NCI-H2107 treated with DMSO at 0.1 percent for 48 hours (cell line): ENCODE data around the gene SLC6A8.

ENCODE experiments used
- DNase-seq: peaks from one replicate; lab custom pipeline; 2025; ENCODE audit not compliant: unreplicated experiment; lab: John Stamatoyannopoulos, UW

The SLC6A8 gene

DNA sequence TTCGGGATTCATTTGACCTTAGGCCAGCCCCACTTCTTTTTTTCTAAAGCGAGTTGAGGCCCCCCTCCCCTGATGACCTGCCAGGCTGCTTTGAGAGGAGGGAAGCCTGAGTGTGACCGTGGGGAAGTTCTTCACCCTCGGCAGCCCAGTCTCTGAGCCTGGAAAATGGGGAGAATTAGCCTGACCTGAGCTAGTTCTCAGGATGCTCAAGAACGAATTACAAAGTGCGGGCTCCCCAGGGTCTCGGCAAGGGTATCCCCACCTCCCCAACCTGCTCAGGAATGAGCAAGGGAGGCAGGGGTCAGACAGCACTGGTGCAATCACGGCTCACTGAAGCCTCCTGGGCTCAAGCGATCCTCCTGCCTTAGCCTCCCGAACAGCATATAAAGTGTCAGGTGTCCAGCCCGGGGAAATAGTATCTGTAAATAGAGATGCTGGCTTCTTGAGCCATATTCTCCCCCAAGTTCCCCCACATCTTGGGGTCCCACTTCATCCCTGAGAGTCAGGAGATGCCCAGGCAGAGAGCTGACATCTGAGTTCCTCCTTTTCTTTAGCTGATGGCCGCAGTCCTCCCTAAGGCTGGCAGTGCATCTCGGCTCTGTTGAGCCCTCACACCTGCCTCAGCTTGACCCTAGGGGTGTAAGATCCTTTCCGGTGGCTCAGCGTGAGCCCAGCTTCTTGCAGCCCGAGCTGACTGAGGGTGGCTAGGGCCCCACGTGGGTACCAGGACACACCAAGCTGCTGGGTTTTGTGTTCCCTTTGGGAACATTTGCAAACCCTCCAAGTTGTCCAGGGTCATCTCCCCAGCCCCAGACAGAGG is 39.2 kb upstream of the SLC6A8 start:
- no peak for DNase-seq

DNA sequence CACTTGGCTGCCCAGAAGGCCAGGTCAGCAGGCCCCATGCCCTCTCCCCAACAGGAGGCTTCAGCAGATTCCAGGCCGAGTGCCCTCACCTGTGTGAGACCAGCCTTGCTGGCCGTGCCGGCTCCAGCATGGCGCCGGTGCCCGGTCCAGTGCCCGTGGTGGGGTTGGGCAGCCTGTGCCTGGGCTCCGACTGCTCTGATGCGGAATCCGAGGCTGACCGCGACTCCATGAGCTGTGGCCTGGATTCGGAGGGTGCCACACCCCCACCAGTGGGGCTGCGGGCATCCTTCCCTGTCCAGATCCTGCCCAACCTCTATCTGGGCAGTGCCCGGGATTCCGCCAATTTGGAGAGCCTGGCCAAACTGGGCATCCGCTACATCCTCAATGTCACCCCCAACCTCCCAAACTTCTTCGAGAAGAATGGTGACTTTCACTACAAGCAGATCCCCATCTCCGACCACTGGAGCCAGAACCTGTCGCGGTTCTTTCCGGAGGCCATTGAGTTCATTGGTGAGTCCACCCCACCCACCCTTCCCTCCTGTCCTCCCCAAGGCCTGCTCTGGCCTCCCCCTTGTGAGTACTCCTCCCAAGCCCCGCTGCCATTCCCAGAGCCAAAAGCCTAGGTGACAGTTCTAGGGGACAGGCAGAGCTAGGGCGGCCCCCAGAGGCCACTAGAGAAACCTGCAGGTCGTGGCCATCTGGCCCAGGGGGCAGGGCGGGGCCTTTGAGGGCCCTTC is 38.4 kb upstream of the SLC6A8 start:
- DNase-seq: peak; percentile 29

DNA sequence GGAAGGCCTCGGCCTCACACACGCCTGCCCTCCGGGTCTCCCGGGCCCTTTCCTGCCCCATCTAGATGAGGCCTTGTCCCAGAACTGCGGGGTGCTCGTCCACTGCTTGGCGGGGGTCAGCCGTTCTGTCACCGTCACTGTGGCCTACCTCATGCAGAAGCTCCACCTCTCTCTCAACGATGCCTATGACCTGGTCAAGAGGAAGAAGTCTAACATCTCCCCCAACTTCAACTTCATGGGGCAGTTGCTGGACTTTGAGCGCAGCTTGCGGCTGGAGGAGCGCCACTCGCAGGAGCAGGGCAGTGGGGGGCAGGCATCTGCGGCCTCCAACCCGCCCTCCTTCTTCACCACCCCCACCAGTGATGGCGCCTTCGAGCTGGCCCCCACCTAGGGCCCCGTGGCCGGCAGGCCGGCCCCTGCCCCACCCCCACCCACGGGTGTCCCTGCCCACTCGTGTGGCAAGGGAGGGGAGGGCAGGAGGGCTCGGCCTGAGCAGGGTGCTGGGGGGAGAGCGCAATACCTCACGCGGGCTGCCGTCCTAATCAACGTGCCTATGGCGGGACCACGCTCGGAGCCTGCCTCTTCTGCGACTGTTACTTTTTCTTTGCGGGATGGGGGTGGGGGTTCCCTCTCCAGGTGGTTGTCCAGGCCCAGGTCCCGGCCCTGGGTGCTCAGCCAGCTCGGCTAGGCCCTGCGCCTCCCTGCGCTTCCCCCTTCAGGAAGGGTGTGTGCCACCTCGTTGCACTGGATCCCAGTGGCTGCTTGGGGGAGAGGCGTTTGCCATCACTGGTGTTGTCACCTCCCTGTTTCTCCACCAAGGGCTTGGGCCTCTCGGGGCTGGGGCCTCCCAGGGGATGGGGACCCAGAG is 37.6 kb upstream of the SLC6A8 start:
- DNase-seq: no peak

DNA sequence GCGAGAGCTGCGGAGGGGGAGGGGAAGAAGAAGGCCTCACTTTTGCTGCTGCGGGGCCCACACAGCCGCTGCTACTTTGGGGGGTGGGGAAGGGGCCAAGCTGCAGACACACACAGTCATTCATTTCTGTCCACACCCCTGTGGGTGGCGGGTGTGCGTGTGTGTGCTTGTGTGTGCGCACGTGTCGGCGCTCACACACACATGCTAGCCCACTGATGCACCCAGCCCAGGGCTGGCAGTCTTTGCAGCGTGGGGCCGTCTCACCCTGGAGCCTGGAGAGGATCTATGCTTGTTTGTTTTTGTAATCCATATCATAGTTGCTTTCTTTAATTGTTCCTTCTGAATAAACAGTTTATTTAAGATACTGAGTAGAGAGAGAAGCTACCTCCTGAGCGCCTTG is 36.8 kb upstream of the SLC6A8 start:
- DNase-seq: no peak

DNA sequence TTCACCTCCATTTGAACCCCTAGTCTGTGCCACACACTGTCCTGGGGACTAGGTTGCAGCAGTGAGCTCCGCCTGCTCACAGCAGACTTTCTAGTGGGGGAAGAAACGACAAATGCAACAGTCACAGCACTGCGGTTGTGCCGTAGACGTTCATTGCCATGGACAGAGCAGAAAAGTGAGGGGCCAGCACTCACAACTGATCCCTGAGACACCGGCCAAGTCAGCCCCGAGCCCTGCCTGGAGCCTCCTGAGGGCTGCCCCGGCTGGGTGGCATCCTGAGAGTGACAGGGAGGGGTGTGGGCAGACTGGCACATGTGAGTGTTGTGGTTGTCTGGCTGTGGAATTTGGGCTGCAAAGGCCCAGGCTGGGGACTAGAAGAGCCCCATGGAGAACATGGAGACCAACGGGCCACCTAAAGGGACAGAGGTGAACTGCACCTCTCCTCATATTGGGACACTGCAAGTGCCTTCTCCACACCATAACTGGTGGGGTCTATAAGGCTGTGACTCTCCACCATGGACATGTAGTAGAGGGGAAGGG is 36.1 kb upstream of the SLC6A8 start:
- DNase-seq: no peak

DNA sequence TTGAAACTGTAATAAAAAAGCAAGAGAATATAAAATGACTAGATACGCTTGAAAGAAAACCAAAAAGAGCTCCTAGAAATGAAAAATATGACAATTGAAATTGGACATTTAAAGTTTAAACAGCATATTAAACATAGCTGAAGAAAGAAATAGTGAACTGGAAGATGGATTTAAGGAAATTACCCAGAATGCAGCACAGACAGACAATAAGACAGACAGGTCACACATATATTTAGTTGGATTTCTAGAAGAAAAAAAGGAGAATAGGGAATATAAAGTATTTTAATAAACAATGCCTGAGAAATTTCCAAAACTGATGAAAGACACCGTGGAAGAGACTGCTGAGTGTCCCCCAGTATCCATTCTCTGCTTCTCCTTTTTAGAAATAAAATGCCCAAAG is 34.2 kb upstream of the SLC6A8 start:
- DNase-seq: no peak

DNA sequence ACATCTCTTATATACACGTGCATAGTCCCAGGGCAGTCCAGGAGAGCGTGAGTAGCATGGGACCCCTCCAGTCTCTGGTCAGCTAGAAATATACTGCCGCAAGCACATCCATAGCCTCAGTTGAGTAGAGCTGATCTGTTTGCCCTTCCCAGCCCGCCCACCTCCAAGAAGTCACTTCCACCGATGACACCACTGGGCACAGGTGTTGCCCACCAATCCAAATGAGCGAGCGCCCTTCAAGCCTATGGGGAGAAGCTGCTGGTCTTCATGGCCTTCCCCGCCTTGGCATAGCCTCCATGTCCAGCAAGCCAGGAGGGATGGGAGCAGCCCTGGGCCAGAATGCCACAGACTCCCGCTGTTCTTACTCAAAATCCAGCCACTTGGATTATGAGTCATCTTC is 30.6 kb upstream of the SLC6A8 start:
- no peak for DNase-seq

DNA sequence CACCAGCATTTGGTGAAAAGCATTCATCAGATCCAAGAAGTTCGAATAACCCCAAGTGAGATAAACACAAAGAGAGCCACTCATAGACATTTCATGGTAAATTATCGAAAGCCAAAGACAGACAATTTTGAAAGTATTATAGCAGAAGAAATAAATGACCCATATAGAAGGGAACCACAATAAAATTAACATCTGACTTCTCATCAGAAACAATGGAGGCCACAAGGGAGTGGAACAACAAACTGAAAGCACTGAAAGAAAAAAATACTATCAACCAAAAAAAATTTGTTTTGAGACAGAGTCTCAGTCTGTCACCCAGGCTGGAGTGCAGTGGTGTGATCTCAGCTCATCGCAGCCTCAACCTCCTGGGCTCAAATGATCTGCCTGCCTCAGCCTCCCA is 28.5 kb upstream of the SLC6A8 start:
- DNase-seq: no peak

DNA sequence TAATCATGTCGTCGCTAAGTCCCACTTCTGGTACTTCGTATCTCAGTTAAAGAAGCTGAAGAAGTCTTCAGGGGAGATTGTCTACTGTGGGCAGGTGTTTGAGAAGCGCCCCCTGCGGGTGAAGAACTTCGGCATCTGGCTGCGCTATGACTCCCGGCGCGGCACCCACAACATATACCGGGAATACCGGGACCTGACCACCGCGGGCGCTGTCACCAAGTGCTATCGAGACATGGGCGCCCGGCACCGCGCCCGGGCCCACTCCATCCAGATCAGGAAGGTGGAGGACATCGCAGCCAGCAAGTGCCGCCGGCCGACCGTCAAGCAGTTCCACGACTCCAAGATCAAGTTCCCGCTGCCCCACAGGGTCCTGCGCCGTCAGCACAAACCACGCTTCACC is 25.5 kb upstream of the SLC6A8 start:
- DNase-seq: no peak

DNA sequence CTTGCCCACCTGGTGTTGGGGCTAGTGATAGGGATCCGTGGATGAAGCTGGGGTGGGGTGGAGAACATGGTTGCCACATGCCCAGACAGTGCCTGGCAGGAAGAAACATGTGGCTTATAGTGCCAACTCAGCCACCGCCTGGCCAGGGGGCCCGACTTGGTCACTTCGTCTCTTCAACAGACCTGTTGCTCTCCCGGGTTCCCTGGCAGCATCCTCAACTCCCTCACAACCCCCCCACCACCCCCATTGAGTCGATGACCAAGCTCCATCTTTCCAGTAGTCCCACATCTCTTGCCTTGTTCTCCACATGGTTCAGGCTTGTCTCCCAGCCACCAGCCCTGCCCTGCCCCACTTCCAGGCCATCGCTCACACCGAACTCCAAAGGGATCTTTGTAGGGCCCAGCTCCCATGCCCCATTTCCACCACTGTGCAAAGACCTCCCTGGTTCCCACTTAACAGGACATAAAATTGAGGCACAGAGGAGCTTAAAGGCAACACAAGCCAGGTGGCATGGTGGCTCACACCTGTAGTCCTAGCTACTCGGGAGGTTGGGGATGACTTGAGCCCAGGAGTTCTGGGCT is 21.9 kb upstream of the SLC6A8 start:
- DNase-seq: no peak

DNA sequence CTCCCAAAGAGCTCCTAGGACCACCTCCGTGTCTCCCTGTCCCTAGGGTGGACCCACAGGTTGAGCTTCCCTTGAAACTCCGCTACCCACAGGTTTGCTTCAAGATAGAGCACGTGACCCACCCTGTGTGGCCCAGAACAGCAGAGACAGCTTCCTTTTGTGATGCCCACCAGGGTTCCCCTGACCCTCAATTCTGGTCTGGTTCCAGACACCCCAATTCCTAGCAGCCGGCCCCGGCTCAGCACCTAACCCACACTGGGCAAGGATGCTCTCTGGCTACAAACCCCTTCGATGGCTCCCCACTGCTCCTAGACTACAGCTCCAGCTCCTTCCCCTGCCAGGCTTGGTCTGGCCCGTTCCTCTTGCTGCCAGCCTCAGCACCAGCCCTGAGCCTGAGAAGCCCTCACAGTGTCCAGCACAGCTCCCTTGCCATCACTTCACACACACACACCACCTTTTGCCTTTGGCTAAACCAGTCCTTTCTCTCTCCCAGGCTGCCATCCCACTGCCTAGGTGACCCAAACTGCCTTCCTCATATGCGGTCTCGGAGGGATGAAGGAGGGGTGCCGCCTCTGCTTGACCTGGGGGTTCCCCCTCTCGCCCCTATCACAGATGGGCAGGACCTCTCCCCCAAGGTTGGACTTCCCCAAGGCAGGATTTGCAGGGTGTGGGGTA is 20.3 kb upstream of the SLC6A8 start:
- no peak for DNase-seq

DNA sequence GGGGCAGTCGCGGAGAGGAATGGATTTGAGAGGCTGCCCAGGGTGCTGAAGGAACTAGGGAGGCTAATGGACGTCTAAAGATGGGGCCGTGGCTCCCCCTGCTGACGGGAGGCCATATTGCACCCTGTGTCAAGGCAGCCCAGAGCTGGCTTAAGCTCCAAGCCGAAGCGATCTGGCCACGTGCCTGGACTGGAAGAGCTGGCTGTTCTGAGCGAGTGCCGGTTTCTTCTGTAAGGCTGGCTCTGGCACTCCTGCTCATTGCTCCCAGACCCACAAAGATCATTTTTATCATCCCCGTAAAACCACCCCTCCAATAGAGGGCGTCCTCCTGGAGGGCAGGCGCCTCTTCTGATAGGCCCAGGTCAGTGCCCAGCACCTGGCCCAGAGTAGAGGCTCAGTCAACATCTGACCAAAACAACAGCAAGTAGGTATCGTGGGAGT is 19.8 kb upstream of the SLC6A8 start:
- peak; percentile 73 for DNase-seq

DNA sequence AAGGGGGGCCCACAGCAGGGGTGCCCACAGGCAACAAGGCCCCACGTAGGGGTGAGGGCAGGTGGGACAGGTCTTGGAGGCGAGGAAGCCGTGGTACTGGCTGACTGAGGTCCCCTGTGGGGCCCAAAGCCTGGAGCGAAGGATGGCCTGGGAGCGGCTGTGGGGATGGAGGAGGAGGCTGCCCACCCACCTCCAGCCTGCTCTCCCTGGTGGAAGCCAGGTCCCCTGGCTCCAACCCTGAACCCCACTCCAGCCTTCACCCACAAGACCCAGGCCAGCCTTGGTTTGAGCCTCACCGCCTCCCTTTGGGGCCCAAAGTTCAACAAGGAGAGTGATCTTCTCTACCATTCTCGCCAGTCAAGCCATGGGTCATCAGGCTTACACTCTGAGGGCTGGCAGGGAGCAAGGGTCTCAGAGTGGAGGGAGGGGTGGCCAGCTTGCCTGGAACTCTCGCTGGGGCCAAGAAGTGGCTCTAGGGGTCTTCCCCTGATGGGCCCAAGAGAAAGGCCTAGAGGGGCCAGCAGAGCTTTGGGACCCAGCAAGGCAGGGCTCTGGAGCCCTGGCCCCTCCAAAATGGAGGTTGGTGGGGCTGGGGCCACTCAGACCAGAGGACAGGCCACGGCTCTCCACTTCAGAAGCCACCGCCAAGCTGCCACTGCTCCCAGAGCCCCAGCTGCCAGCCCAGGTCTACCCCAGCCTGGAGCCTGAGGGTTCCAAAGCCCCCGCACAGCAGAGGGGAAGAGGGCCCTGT is 19.1 kb upstream of the SLC6A8 start:
- DNase-seq: no peak

DNA sequence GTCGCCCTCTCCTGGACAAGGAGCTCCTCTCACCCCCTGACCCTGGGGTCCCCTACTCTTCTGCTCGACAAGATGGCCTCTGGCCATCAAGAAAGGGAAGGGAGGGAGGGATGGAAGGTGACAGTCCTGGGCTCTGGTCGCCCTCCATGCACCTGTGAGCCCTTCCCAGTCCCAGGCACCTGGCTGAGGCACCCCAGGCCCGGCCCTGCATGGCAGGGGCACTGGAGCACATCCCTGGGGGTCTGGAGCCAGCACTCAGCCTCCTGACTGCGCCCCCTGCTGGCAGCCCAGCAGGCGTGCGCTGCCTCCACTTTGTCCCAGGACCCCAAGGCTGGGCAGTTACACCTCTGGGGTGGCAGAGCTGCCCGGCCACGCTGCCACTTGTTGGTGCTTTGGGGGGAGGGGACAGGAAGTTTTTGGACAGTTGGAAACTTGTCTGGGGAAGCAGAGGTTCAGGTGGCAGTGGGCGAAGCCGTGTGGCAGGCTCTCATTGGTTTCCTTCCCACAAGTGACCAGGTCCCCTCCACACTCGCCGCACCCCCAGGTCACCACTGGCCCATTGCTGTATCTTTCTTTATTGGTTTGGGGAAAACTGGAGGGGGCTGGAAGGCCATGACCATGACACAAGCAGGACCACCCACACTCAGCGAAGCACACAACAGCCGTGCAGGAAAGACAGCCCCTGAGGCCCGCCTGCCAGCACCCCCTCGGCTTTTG is 18.4 kb upstream of the SLC6A8 start:
- no peak for DNase-seq

DNA sequence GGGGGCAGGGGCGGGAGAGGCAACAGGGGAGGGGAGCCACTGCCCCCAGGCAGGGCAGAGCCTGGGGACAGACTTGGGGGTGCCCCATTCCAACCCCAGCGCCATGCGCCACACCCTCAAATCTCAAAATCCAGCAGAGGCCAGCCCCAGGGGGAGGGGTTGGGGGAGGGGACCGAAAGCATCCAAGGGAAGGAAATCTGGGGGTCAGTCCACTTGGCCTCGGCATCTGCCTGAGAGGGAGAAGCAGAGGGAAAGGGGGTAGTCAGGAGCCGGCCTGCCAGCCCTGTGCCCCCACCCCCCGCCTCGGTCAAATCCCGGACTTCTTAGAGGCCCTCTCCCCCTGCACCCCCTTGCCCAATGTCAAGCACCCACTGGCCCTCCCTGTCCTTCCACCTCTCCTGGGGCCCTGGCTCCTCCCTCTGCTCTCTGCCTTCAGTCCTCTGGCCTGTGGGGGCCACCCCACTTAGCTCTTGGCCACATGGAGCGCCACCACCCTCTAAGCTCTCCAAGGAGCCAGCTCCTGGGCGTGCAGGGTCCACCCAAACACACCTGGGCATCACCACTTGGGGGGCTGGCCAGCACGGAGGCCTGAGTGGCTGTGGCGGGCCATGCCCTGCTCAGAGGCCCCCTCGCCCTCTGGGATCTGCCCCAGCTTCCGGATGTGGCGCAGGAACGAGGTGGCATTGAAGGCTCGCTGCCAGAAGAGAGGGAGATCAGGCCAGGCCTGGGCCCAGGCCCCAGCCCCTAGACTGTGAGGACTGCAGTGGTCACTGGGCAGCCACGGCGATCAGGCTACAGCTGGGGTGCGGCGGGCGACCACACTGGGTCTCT is 17.6 kb upstream of the SLC6A8 start:
- no peak for DNase-seq

DNA sequence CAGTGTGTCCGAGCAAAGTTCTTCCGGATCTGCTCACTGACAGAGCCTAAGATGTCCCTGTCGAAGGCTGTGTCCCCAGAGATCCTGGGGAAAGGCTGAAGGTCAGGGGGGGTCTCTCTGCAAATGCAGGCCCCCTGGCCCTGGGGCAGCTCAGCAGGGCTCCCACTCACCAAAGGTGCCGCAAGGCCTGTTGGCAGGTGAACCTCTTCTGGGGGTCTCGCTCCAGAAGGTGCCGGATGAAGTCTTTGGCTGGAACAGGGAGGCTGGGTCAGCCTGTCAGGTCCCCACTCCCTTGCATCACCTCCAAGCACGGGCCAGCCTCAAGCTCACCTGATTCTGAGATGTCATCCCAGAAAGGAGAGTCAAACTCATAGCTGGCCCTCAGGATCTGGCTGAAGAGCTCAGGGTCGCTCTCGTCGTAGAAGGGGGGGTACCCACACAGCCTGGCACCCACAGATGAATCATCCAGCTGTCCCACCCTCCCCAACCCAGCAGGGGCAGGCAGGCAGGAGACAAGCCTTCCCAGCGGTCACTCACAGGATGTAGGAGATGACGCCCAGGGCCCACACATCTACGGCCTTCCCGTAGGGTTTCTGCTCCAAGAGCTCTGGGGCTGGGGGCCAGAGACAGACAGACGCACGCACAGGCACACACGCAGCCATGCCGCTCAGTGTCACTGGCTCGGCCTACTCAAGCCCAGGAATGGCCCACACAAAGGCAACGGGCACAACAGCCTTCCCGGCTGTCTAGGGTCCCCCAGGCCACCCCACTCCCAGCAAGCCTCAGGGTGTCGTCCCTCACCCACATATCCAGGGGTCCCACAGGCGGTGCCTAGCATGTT is 16.8 kb upstream of the SLC6A8 start:
- no peak for DNase-seq
